Peyer's patch (tissue), 4 donors: ENCODE measurements around the gene ABLIM1. TPM values are rescaled to one million over a fixed set of nuclear protein-coding genes. Genes with fewer than 3 reads are reported as not detected.

ENCODE experiments used
- DNase-seq, 3 donors: peaks; one replicate each; pipeline ENCODE4 v3.0.0-alpha.2; 2017 to 2019
- H3K27ac ChIP-seq, 4 donors: fragments of 200-600 bp; sonication (generic); one replicate each; pipeline ENCODE4 v1.5.1; 2016 to 2019
- H3K27me3 ChIP-seq, 2 donors: fragments of 200-600 bp; sonication (generic); one replicate each; pipeline ENCODE4 v1.5.1; 2019
- H3K36me3 ChIP-seq, 3 donors: fragments of 200-600 bp; sonication (generic); one replicate each; pipeline ENCODE4 v1.5.1; 2016 to 2019
- H3K4me1 ChIP-seq, 4 donors: fragments of 200-600 bp; sonication (generic); one replicate each; pipeline ENCODE4 v1.5.1; 2016 to 2019
- H3K4me3 ChIP-seq, 4 donors: fragments of 200-600 bp; sonication (generic); 1 replicate in 3 of 4; 2 replicates in 1 of 4; pipeline ENCODE4 v1.5.1; 2016 to 2019; ENCODE audit warnings: mild to moderate bottlenecking in 1 of 4
- H3K9me3 ChIP-seq, 4 donors: fragments of 200-600 bp; sonication (generic); one replicate each; pipeline ENCODE4 v1.5.1; 2016 to 2019; ENCODE audit warnings: mild to moderate bottlenecking in 1 of 4
- CTCF ChIP-seq, 6 experiments: fragments of 450-650 bp in 4 of 6; fragments of 200-600 bp in 2 of 6; sonication (generic) in 1 of 6; IDR thresholded peaks; one replicate each; pipeline ENCODE4 v1.5.1; 2017 to 2019; ENCODE audit warnings: antibody characterized with exemption in 6 of 6, mild to moderate bottlenecking in 3 of 6, moderate library complexity in 1 of 6
- POLR2A ChIP-seq, 2 donors: fragments of 450-650 bp; IDR thresholded peaks; one replicate each; pipeline ENCODE4 v1.5.1; 2017; ENCODE audit warnings: antibody characterized with exemption in 2 of 2, mild to moderate bottlenecking in 2 of 2, moderate library complexity in 2 of 2
- total RNA-seq, 4 donors: library from RNA; depleted of rRNA; stranded (reverse); fragments of >200 nt; gene quantifications; one replicate each; pipeline ENCODE4 v1.1.0, GENCODE V29; 2016

Gene ABLIM1
- total RNA-seq, 4 donors from 2014 or later = 91.6 to 145 (median 121) TPM

- no peaks in the 10 kb centered on the region for H3K36me3 ChIP-seq
- H3K27ac ChIP-seq = no peak overlapping the region
- H3K4me3 ChIP-seq = no peak overlapping the region
- TF ChIP-seq CTCF (IDR thresholded peaks at IDR 0.05) (no peak), POLR2A (IDR thresholded peaks at IDR 0.05) (no peak)
- peaks cover 0 to 20% (median 2%) of the 10 kb centered on the region in 4 donors for H3K4me1 ChIP-seq
- DNase-seq = no peak
- H3K27me3 ChIP-seq = no peaks in the 10 kb centered on the region
- H3K9me3 ChIP-seq = no peaks in the 10 kb centered on the region
Observed at GRCh38 chr10:114616516-114616915, 41.6 kb downstream of the ABLIM1 start.

- no peak overlapping the region for H3K27ac ChIP-seq
- no peak for TF ChIP-seq POLR2A (IDR thresholded peaks at IDR 0.05)
- no peak for TF ChIP-seq CTCF (IDR thresholded peaks at IDR 0.05)
- no peak for DNase-seq
Observed at GRCh38 chr10:114616103-114616502, 42.0 kb downstream of the ABLIM1 start.

GRCh38 chr10:114615600-114616007 lies 42.5 kb downstream of the ABLIM1 start:
- no peak for DNase-seq
- TF ChIP-seq POLR2A (IDR thresholded peaks at IDR 0.05) (no peak), CTCF (IDR thresholded peaks at IDR 0.05) (no peak)
- H3K4me1 ChIP-seq = peaks cover 0 to 20% (median 2%) of the 10 kb centered on the region in 4 donors
- no peak overlapping the region for H3K4me3 ChIP-seq
- no peaks in the 10 kb centered on the region for H3K27me3 ChIP-seq
- H3K27ac ChIP-seq = no peak overlapping the region
- H3K36me3 ChIP-seq = no peaks in the 10 kb centered on the region
- no peaks in the 10 kb centered on the region for H3K9me3 ChIP-seq

More at GRCh38 chr10:114616103-114616502, 42.0 kb downstream of the ABLIM1 start:
- H3K36me3 ChIP-seq = no peaks in the 10 kb centered on the region
- H3K4me1 ChIP-seq = peaks cover 0 to 20% (median 2%) of the 10 kb centered on the region in 4 donors
- no peak overlapping the region for H3K4me3 ChIP-seq
- no peaks in the 10 kb centered on the region for H3K9me3 ChIP-seq
- H3K27me3 ChIP-seq = no peaks in the 10 kb centered on the region

GRCh38 chr10:114613237-114613979 lies 44.7 kb downstream of the ABLIM1 start:
- Histone ChIP-seq H3K27me3 (no peaks in the 10 kb centered on the region), H3K4me1 (peaks cover 0 to 20% (median 2%) of the 10 kb centered on the region in 4 donors), H3K9me3 (no peaks in the 10 kb centered on the region), H3K27ac (peak overlapping the region in 3 of 4 donors; percentile 53 to 77 (median 69)), H3K36me3 (no peaks in the 10 kb centered on the region), H3K4me3 (no peak overlapping the region)
- TF ChIP-seq POLR2A (IDR thresholded peaks at IDR 0.05) (no peak), CTCF (IDR thresholded peaks at IDR 0.05) (peak in 1 of 6 experiments; percentile 5)
- DNase-seq = peak in 1 of 3 donors; percentile 59

- Histone ChIP-seq H3K27me3 (no peaks in the 10 kb centered on the region), H3K27ac (no peak overlapping the region), H3K9me3 (no peaks in the 10 kb centered on the region), H3K4me3 (no peak overlapping the region), H3K36me3 (no peaks in the 10 kb centered on the region), H3K4me1 (peaks cover 0 to 20% (median 2%) of the 10 kb centered on the region in 4 donors)
- TF ChIP-seq POLR2A (IDR thresholded peaks at IDR 0.05) (no peak), CTCF (IDR thresholded peaks at IDR 0.05) (no peak)
- DNase-seq = no peak
Observed at GRCh38 chr10:114611617-114612016, 46.5 kb downstream of the ABLIM1 start.
